22Rv1 (cell line): ENCODE measurements around the gene PDE4B.

Experiments used
- ZFX ChIP-seq: fragments of 450-650 bp; IDR thresholded peaks from 2 replicates; pipeline ENCODE4 v1.6.1; 2017; ENCODE audit warnings: antibody characterized with exemption, borderline replicate concordance
- TF ChIP-seq, protein P1 (sequence below): fragments of 450-650 bp; IDR thresholded peaks from 2 replicates; pipeline ENCODE4 v1.5.1; 2017; ENCODE audit warnings: mild to moderate bottlenecking

DNA sequence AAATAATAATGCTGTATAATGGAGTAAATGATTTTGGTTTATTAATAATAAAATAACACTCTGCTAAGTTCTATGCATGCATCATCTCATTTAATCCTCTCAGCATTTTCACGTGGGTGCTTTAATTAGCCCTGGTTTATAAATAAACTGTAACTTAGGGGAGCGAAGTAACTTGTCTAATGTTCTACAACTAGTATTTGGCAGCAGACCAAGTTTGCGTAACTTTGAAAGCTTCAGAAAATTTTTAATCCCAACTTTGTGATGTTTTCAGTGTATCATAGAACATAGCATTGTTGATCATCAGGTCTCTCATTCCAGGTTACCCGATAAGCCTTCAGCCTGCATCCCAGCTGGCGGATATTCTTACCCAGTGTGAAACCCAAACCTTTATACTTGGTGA is 418.8 kb downstream of the PDE4B start:
- TF ChIP-seq, protein P1, sequence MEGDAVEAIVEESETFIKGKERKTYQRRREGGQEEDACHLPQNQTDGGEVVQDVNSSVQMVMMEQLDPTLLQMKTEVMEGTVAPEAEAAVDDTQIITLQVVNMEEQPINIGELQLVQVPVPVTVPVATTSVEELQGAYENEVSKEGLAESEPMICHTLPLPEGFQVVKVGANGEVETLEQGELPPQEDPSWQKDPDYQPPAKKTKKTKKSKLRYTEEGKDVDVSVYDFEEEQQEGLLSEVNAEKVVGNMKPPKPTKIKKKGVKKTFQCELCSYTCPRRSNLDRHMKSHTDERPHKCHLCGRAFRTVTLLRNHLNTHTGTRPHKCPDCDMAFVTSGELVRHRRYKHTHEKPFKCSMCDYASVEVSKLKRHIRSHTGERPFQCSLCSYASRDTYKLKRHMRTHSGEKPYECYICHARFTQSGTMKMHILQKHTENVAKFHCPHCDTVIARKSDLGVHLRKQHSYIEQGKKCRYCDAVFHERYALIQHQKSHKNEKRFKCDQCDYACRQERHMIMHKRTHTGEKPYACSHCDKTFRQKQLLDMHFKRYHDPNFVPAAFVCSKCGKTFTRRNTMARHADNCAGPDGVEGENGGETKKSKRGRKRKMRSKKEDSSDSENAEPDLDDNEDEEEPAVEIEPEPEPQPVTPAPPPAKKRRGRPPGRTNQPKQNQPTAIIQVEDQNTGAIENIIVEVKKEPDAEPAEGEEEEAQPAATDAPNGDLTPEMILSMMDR = no peak
- TF ChIP-seq ZFX = no peak
